ENCODE data around the gene TNFRSF6B.

DNA sequence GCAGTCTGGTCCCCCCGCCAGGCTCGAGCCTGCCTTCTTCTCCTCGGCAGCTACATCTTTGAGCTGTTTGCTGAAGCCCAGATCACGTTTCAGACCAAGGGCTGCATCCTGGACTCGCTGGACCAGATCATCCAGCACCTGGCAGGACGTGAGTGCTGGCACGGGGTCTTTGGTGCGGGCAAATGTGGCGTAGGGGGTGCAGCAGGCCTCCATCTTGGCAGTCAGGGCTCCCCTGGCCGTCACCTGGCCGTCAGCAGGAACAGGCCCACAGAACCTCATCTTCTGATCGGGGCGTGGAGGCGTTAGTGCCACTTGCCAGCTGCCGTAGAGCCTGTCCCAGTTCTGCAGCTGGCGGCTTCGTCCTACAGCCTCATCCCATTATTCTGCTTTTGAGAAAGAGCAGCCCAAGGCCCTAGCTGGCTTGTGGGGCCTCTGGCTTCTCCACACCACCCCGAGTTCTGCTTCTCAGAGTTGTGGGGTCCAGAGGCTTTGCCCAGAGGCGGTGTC is 16.6 kb upstream of the TNFRSF6B start:
- TF ChIP-seq, protein P1, sequence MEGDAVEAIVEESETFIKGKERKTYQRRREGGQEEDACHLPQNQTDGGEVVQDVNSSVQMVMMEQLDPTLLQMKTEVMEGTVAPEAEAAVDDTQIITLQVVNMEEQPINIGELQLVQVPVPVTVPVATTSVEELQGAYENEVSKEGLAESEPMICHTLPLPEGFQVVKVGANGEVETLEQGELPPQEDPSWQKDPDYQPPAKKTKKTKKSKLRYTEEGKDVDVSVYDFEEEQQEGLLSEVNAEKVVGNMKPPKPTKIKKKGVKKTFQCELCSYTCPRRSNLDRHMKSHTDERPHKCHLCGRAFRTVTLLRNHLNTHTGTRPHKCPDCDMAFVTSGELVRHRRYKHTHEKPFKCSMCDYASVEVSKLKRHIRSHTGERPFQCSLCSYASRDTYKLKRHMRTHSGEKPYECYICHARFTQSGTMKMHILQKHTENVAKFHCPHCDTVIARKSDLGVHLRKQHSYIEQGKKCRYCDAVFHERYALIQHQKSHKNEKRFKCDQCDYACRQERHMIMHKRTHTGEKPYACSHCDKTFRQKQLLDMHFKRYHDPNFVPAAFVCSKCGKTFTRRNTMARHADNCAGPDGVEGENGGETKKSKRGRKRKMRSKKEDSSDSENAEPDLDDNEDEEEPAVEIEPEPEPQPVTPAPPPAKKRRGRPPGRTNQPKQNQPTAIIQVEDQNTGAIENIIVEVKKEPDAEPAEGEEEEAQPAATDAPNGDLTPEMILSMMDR (conservative IDR thresholded peaks at IDR 0.05) = no peak
- no peak for TF ChIP-seq ZFX (IDR thresholded peaks at IDR 0.05)
